DND-41 (cell line): Measurements from ENCODE around the gene ERVK3-1.
A peak's percentile ranks its signal among the peaks of the same experiment; 100 is the strongest.

Experiments used
- ATAC-seq: fragments of 200-7000 bp; cut with Tn5 transposase; 3 replicates; pipeline ENCODE4 v1.9.1; 2021; ENCODE audit warnings: low read depth; ENCODE audit not compliant: insufficient read depth
- DNase-seq: peaks from one replicate; pipeline ENCODE4 v3.0.0-alpha.2; 2020
- H2AFZ ChIP-seq: 2 replicates; pipeline ENCODE4 v1.6.0; 2012; ENCODE audit warnings: low read depth, low read length
- H3K27ac ChIP-seq: 2 replicates; pipeline ENCODE4 v1.5.1; 2012; ENCODE audit warnings: low read length, inconsistent platforms
- H3K27me3 ChIP-seq: fragments of 200-600 bp; sonication (generic); 2 replicates; pipeline ENCODE4 v1.6.0; 2012; ENCODE audit warnings: low read length, mild to moderate bottlenecking, inconsistent platforms; ENCODE audit not compliant: insufficient read depth, poor library complexity
- H3K36me3 ChIP-seq: 2 replicates; pipeline ENCODE4 v1.5.1; 2012; ENCODE audit warnings: low read length, inconsistent platforms; ENCODE audit not compliant: insufficient read depth
- H3K4me1 ChIP-seq: 2 replicates; pipeline ENCODE4 v1.5.1; 2012; ENCODE audit warnings: mild to moderate bottlenecking, low read length; ENCODE audit not compliant: insufficient read depth
- H3K4me2 ChIP-seq: 2 replicates; pipeline ENCODE4 v1.6.0; 2012; ENCODE audit warnings: mild to moderate bottlenecking, moderate library complexity, low read length, inconsistent platforms; ENCODE audit not compliant: insufficient read depth
- H3K4me3 ChIP-seq, 2 experiments: fragments of 200-600 bp in 1 of 2; shearing (Covaris generic) in 1 of 2; 2 replicates each; pipeline ENCODE4 v1.5.1; 2012 to 2016; ENCODE audit warnings: inconsistent platforms in 2 of 2, low read length in 2 of 2, mild to moderate bottlenecking in 2 of 2, low read depth in 1 of 2, moderate library complexity in 1 of 2
- H3K79me2 ChIP-seq: 2 replicates; pipeline ENCODE4 v1.6.0; 2012; ENCODE audit warnings: low read length, inconsistent platforms; ENCODE audit not compliant: insufficient read depth
- H3K9ac ChIP-seq: 2 replicates; pipeline ENCODE4 v1.6.0; 2012; ENCODE audit warnings: low read depth, mild to moderate bottlenecking, inconsistent platforms, low read length, moderate library complexity
- H3K9me3 ChIP-seq: 2 replicates; pipeline ENCODE4 v1.5.1; 2012; ENCODE audit warnings: low read length, moderate library complexity, mild to moderate bottlenecking, inconsistent platforms; ENCODE audit not compliant: insufficient read depth, severe bottlenecking
- H4K20me1 ChIP-seq: 2 replicates; pipeline ENCODE4 v1.6.0; 2012; ENCODE audit warnings: low read length; ENCODE audit not compliant: insufficient read depth
- EZH2 ChIP-seq: IDR thresholded peaks from 3 replicates; pipeline ENCODE4 v1.6.1; 2012; ENCODE audit warnings: borderline replicate concordance, low read depth, mild to moderate bottlenecking, moderate library complexity, low read length, inconsistent platforms; ENCODE audit not compliant: severe bottlenecking
- TF ChIP-seq, protein P1 (sequence below): IDR thresholded peaks from 2 replicates; pipeline ENCODE4 v1.5.1; 2012; ENCODE audit warnings: borderline replicate concordance, low read length, moderate library complexity, mild to moderate bottlenecking; ENCODE audit not compliant: poor library complexity, severe bottlenecking; ENCODE audit errors: extremely low read depth

ERVK3-1 gene

DNA sequence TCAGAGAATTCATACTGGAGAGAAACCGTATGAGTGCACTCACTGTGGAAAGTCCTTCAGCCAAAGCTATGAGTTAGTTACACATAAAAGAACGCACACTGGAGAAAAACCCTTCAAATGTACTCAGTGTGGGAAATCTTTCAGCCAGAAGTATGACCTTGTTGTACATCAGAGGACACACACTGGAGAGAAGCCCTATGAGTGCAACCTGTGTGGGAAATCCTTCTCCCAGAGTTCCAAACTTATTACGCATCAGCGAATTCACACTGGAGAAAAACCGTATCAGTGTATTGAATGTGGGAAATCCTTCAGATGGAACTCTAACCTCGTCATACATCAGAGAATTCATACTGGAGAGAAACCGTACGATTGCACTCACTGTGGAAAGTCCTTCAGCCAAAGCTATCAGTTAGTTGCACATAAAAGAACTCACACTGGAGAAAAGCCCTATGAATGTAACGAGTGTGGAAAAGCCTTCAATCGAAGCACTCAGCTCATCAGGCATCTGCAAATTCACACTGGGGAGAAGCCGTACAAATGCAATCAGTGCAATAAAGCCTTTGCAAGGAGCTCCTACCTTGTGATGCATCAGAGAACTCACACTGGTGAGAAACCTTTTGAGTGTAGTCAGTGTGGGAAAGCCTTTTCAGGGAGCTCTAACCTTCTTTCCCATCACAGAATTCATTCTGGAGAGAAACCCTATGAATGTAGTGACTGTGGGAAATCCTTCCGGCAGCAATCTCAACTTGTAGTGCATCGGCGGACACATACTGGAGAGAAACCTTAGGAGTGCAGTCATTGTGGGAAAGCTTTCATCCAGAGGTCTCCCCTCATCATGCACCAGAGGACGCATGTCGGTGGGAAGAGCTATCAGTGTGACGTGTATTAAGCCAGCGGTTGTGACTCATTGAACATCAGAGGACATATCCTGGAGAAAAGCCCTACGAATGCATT lies 42.9 kb upstream of the ERVK3-1 start:
- Histone ChIP-seq H3K4me3 (peak overlapping the region in 1 of 2 experiments; percentile 6; a peak in 1 of 4 replicates), H3K36me3 (peaks cover 94% of the 10 kb centered on the region)

GRCh38 chr19:58262922-58263296 lies 42.3 kb upstream of the ERVK3-1 start:
- peaks cover 2% of the 10 kb centered on the region; the same call in 1 of the 2 replicates for H3K79me2 ChIP-seq
- ATAC-seq (no peak), DNase-seq (no peak)
- H3K9ac ChIP-seq = no peak overlapping the region
- H3K36me3 ChIP-seq = peaks cover 88% of the 10 kb centered on the region
- H3K4me3 ChIP-seq = peak overlapping the region in 1 of 2 experiments; percentile 6; a peak in 1 of 4 replicates
- H3K27me3 ChIP-seq = no peaks in the 10 kb centered on the region
- no peaks in the 10 kb centered on the region for H3K4me1 ChIP-seq
- TF ChIP-seq, protein P1, sequence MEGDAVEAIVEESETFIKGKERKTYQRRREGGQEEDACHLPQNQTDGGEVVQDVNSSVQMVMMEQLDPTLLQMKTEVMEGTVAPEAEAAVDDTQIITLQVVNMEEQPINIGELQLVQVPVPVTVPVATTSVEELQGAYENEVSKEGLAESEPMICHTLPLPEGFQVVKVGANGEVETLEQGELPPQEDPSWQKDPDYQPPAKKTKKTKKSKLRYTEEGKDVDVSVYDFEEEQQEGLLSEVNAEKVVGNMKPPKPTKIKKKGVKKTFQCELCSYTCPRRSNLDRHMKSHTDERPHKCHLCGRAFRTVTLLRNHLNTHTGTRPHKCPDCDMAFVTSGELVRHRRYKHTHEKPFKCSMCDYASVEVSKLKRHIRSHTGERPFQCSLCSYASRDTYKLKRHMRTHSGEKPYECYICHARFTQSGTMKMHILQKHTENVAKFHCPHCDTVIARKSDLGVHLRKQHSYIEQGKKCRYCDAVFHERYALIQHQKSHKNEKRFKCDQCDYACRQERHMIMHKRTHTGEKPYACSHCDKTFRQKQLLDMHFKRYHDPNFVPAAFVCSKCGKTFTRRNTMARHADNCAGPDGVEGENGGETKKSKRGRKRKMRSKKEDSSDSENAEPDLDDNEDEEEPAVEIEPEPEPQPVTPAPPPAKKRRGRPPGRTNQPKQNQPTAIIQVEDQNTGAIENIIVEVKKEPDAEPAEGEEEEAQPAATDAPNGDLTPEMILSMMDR = no peak
- no peak for TF ChIP-seq EZH2
- H2AFZ ChIP-seq = no peak overlapping the region
- H3K27ac ChIP-seq = no peak overlapping the region
- peaks cover 90% of the 10 kb centered on the region for H3K9me3 ChIP-seq
- H4K20me1 ChIP-seq = no peaks in the 10 kb centered on the region
- H3K4me2 ChIP-seq = no peak overlapping the region

More for the DNA sequence above, 42.9 kb upstream of the ERVK3-1 start:
- ATAC-seq (no peak), DNase-seq (no peak)
- TF ChIP-seq, protein P1 = no peak
- TF ChIP-seq EZH2 = no peak
- Histone ChIP-seq H3K27me3 (no peaks in the 10 kb centered on the region), H2AFZ (no peak overlapping the region), H4K20me1 (no peaks in the 10 kb centered on the region), H3K4me2 (no peak overlapping the region), H3K79me2 (peaks cover 2% of the 10 kb centered on the region; the same call in 1 of the 2 replicates), H3K4me1 (no peaks in the 10 kb centered on the region), H3K9me3 (peaks cover 97% of the 10 kb centered on the region), H3K27ac (no peak overlapping the region), H3K9ac (no peak overlapping the region)

GRCh38 chr19:58265100-58265499 lies 40.1 kb upstream of the ERVK3-1 start:
- Histone ChIP-seq H3K9me3 (peaks cover 85% of the 10 kb centered on the region), H3K9ac (no peak overlapping the region)
- no peak for ATAC-seq

More at GRCh38 chr19:58265100-58265499, 40.1 kb upstream of the ERVK3-1 start:
- no peak overlapping the region for H3K4me2 ChIP-seq
- no peaks in the 10 kb centered on the region for H3K27me3 ChIP-seq
- peak overlapping the region in 1 of 2 experiments; percentile 33; a peak in 1 of 4 replicates for H3K4me3 ChIP-seq
- TF ChIP-seq, protein P1 = no peak
- no peak for TF ChIP-seq EZH2
- no peaks in the 10 kb centered on the region for H3K4me1 ChIP-seq
- peaks cover 2% of the 10 kb centered on the region; the same call in 1 of the 2 replicates for H3K79me2 ChIP-seq
- DNase-seq = no peak
- H2AFZ ChIP-seq = no peak overlapping the region
- H4K20me1 ChIP-seq = no peaks in the 10 kb centered on the region
- no peak overlapping the region for H3K27ac ChIP-seq
- H3K36me3 ChIP-seq = peaks cover 72% of the 10 kb centered on the region
